ENCODE measurements around the gene CIB4.

The CIB4 gene

DNA sequence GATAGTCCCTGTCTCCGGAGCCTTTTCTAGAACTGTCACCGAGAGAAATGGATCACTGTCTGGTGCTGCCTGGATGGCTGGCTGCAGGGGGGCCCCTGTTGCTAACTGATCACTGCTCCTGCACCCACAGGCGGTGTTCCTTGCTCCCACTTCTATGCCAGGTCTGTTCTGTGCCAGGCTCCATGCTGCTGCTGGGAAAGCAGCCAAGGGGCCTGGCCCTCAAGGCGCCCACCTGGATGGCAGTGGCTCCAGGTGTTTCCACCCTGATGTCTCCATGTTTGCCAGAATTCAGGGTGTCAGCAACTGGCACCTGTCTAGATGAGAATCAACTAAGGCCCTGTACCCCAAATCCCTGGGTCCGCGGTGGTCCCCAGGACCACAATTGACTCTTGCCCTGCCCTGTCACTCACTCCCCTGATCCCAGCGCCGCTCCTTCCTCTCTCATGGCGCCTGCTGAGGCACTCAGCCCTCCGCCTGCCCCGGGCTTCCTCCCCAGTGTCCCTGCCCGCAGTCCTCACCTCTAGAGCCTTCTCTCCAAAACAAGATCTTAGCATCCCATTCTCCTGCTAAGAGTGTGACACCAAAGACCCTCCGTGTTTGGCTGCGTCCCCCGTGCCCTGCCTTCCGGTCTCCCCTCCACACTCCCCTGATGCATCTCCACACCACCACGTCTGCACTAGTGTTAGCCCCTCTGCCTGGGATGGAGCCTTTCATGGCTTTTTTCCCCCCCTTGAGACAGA is 90.7 kb downstream of the CIB4 start:
- DNase-seq (ENCODE audit: low spot score), result no peak
- TF ChIP-seq, protein P1, sequence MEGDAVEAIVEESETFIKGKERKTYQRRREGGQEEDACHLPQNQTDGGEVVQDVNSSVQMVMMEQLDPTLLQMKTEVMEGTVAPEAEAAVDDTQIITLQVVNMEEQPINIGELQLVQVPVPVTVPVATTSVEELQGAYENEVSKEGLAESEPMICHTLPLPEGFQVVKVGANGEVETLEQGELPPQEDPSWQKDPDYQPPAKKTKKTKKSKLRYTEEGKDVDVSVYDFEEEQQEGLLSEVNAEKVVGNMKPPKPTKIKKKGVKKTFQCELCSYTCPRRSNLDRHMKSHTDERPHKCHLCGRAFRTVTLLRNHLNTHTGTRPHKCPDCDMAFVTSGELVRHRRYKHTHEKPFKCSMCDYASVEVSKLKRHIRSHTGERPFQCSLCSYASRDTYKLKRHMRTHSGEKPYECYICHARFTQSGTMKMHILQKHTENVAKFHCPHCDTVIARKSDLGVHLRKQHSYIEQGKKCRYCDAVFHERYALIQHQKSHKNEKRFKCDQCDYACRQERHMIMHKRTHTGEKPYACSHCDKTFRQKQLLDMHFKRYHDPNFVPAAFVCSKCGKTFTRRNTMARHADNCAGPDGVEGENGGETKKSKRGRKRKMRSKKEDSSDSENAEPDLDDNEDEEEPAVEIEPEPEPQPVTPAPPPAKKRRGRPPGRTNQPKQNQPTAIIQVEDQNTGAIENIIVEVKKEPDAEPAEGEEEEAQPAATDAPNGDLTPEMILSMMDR (IDR thresholded peaks at IDR 0.05; ENCODE audit: extremely low read depth, missing control alignments), result no peak

DNA sequence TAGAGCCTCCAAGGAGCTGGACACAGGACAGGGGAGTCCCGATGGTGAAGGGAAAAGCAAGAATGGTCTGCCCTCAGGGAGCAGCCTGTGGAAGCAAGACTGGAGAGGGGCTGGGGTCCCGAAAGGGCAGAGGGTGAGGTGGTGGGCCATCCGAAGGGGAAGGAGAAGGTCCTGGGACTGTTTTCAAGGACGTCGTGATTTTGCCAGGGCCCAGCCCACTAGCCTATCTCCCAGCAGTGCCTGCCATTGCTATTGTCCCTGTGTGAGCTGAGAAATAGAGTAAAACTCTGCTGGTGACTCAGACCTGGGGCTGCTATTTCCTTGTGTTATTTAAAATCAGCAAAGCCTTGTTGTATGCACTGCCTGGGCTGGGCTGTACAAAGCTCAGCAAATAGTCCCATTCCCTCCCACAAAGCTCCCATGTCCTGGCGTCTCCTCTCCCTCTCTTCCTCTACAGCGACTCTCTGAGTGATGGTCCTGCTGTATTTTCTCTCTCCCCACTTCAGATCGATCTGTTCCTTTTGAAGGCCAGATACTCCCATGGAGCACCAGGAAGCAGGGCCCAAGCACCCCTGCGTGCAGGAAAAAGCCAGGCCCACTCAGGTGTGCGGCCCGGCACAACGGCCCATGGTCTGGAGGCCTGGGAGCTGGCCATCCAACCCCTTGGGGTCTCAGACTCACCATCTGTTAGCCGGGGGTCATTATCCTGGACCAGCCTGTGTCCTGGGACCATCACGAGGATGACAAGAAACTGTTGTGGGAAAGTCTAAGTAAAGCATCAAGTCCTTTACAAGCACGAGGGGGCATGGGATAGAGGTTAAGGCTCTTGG is 98.3 kb downstream of the CIB4 start:
- TF ChIP-seq, protein P1 (IDR thresholded peaks at IDR 0.05; ENCODE audit: extremely low read depth, missing control alignments), result no peak
- DNase-seq (ENCODE audit: low spot score), result no peak

DNA sequence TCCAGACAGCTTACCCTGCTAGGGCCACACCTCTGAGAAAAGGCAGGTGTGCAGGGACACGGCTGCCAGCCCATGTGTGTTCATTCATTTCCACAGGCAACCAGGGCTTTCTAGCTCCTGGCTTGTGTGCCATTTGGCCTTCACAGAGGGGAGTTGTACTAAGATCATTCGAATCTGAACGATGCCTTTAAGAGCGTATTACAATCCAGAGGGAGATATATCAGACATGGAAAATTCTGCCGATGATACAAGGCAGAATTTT is 99.0 kb downstream of the CIB4 start:
- TF ChIP-seq, protein P1 (IDR thresholded peaks at IDR 0.05; ENCODE audit: extremely low read depth, missing control alignments), result no peak
- DNase-seq (ENCODE audit: low spot score), result no peak

DNA sequence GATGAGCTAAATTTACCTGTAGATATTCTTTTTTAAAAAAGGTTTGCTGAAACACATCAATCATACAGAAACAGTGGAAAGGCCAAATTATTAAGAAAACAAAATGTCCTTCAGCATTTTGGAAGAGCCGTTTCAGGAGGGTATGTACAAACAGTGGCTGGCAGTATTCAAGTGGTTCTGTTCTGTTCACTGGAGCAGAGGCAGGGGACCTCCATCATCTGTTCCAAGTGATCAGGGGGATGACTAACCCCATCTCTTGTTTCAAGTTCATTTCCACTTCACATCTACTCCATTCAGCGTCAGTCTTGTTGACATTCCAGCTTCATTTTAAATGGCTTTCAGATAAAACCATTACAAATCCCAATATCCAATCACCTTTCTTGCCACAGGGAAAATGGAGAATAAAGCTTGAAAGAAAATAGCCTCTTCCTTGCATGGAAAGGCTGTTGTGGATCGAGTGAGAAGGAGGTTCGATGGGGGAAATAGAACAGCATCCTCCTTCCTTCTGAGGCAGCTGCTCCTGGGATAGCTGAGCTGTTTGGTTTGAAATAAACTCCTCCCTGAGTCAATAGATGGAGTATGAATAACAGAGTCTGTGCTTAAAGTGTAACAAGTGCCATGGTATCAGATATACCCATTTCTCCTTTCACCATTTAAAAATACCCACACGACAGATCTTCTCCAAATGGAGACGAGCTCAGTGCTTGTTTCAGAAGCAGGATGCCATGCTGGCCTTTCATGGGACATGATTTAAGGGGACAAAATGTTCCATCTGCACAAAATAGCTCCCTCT is 99.6 kb downstream of the CIB4 start:
- DNase-seq (ENCODE audit: low spot score), result no peak
- TF ChIP-seq, protein P1 (IDR thresholded peaks at IDR 0.05; ENCODE audit: extremely low read depth, missing control alignments), result no peak

DNA sequence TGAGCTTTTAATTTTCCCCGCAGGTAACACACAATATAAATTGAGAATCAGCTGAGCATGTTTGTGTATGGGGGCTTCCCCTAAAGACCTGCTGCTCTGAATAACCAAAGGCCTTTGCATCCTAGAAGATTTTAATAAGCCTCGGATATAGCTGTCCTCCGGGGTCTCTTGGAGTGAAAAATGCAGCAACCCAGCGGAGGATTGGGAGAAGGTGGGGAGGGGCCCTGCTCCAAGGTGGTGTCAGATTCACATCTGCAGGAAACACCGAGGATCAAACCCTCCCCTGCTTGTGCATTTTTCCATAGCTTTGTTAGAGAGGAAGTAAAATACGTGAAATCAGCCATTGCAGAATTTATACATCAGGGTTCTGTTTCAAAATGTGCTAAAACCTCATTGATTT is 100.2 kb downstream of the CIB4 start:
- DNase-seq (ENCODE audit: low spot score), result no peak
- TF ChIP-seq, protein P1 (IDR thresholded peaks at IDR 0.05; ENCODE audit: extremely low read depth, missing control alignments), result no peak

DNA sequence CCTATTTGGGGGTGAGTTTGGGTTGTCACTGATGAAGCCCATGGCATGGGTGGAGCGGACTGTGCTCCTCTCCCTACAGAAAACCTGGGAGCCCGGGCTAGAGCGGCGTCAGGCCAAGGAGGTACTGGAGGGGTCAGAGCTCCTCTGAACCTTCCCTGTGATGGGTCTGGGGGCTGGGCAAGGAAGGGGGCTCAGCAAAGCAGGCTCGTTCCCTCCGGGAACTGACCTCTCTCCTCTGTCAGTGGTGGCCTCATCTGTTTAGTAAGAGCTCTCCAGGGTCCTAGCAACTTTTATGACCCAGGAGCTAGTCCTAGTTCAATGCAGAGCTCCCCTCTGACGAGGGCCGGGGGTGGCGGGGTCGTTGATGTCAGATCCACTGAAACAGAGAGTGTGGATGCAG is 100.9 kb downstream of the CIB4 start:
- TF ChIP-seq, protein P1 (IDR thresholded peaks at IDR 0.05; ENCODE audit: extremely low read depth, missing control alignments), result no peak
- no peak for DNase-seq (ENCODE audit: low spot score)

Data from GM20000 (cell line).